ENCODE results near the gene PLEKHM3. TPM values are rescaled to one million over a fixed set of nuclear protein-coding genes. Genes with fewer than 3 reads are reported as not detected.

Gene PLEKHM3
- total and polyA plus RNA-seq, 2 experiments from 2014 or later, result 3.9 to 8.8 TPM

Small RNAs within 50 kb of the gene (small RNA-seq; reads per million reads assigned to genes)
- gene RNA5SP116 (ENCODE audit: low replicate concordance) (not detected), gene RNU6-360P (ENCODE audit: low replicate concordance) (not detected)

Other genes with a start within 250 kb of the PLEKHM3 start
- gene CRYGD, start 99.0 kb upstream of the PLEKHM3 start, total RNA-seq (2014; rRNA removed; shearing (Covaris generic)), result 3.0 and 3.4 TPM in 2 replicates
- gene CRYGD, start 99.0 kb upstream of the PLEKHM3 start, polyA plus RNA-seq (2016; fragmentation: Nextera tagmentation; extraction: Ambion mirVana), result 22.6 and 23.9 TPM in 2 replicates
- gene CRYGC, start 104.3 kb upstream of the PLEKHM3 start, total RNA-seq (2014; rRNA removed; shearing (Covaris generic)), result not detected in 2 replicates
- not detected in 2 replicates for gene CRYGC, start 104.3 kb upstream of the PLEKHM3 start, polyA plus RNA-seq (2016; fragmentation: Nextera tagmentation; extraction: Ambion mirVana)
- gene CRYGB, start 120.6 kb upstream of the PLEKHM3 start, total RNA-seq (2014; rRNA removed; shearing (Covaris generic)), result 1.9 TPM in 1 of 2 replicates, not detected in the other
- gene CRYGB, start 120.6 kb upstream of the PLEKHM3 start, polyA plus RNA-seq (2016; fragmentation: Nextera tagmentation; extraction: Ambion mirVana), result 0.49 and 0.92 TPM in 2 replicates
- gene CRYGA, start 138.1 kb upstream of the PLEKHM3 start, total RNA-seq (2014; rRNA removed; shearing (Covaris generic)), result not detected in 2 replicates
- gene CRYGA, start 138.1 kb upstream of the PLEKHM3 start, polyA plus RNA-seq (2016; fragmentation: Nextera tagmentation; extraction: Ambion mirVana), result not detected in 2 replicates
- gene C2orf80, start 164.5 kb upstream of the PLEKHM3 start, total RNA-seq (2014; rRNA removed; shearing (Covaris generic)), result 3.1 TPM in 1 of 2 replicates, not detected in the other
- gene C2orf80, start 164.5 kb upstream of the PLEKHM3 start, polyA plus RNA-seq (2016; fragmentation: Nextera tagmentation; extraction: Ambion mirVana), result 0.64 and 0.92 TPM in 2 replicates
- 536 and 559 TPM in 2 replicates for gene IDH1, start 229.5 kb upstream of the PLEKHM3 start, total RNA-seq (2014; rRNA removed; shearing (Covaris generic))
- gene IDH1, start 229.5 kb upstream of the PLEKHM3 start, polyA plus RNA-seq (2016; fragmentation: Nextera tagmentation; extraction: Ambion mirVana), result 276 and 315 TPM in 2 replicates
- gene PIKFYVE, start 240.7 kb upstream of the PLEKHM3 start, total RNA-seq (2014; rRNA removed; shearing (Covaris generic)), result 41.1 and 48.0 TPM in 2 replicates
- 14.7 and 15.1 TPM in 2 replicates for gene PIKFYVE, start 240.7 kb upstream of the PLEKHM3 start, polyA plus RNA-seq (2016; fragmentation: Nextera tagmentation; extraction: Ambion mirVana)

Data from GM23338 (cell line).